HUDEP-2 (cell line): ENCODE data around the gene GRAP2.
A peak's percentile ranks its signal among the peaks of the same experiment; 100 is the strongest.
"Not testable (repeated sequence)": the region's sequence is repeated elsewhere in the genome, so short reads cannot be mapped to it uniquely, and the experiment has no call there.

Source experiments
- DNase-seq, 76 experiments: peaks; one replicate each; lab custom pipeline; 2025; ENCODE audit not compliant: unreplicated experiment in 76 of 76; lab: John Stamatoyannopoulos, UW

GRAP2 gene

DNA sequence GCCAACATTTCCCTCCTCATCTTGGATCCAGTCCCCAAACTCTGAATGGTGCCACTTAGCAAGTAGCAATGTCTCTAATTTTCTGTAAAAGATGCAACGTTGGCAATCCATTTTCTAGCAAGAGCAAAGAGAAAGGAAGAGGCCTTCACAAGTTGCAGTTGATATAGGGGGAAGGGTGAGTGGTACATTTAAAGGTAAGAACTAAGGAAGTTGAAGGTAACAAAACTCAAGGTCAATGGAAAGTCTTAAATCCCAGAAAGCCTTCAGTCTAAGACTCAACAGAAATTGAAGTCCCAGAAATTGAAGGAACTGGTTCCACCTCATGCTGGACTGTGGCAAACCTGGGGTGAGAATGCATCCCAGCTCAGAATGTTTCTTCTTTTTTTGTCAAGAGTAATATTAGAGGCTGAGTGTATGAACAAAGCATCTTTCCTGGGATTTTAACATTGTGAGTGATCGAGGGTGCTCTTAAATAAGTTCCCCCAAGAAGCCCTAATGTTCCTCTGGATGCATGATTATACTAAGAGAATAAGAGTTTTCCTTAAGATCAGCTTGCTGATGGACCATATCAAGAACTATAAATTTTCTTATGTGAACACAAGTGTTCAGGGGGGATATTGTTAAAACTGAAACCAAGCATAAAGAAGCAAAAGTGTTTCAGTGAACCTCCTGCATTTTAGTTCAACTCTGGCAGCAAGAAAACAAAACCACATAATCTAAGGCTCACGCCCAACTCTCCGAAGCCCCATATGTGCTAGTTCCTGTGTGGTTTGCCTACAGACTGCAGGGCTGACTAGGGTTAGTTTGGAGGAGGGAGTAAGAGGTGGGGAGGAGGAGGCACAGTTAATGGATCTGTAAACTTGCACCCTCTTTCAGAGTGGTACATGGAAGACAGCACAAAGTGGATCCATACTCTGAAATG is at the start of gene GRAP2:
TSS of gene GRAP2 (plus strand) at position 779 of the 922 bp plus-strand sequence. CDS start 46,023 bp downstream, outside the sequence.
- peak in 13 of 76 experiments; percentile 6 to 42 (median 19) for DNase-seq

DNA sequence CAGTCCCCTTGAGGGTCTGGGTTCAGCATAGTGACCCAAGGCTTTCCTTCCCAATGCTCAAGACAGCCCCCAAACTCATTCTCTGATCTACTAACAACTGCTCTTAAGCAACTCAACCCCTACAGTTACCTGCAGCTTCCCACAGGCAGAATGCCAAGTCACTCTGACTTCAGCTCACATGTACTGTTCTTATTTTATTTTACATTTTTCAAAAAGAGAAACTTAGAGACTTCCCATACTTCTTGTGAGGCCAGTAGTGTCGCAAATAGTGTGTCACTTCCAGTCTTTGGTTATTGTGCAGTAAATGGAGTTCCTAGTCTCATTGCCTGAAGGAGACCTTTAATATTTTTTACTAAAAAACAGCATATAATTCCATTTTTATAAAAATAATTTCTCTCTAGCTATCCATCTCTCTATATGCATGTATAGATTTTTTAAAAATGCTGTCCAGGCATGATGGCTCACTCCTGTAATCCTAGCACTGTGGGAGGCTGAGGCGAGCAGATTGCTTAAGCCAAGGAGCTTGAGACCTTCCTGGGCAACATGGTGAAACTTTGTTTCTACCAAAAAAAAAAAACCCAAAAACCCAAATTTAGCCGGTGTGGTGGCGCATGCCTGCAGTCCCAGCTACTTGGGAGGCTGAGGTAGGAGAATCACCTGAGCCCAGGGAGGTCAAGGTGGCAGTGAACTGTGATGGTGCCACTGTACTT is 49.1 kb upstream of the GRAP2 start:
- no peak for DNase-seq

DNA sequence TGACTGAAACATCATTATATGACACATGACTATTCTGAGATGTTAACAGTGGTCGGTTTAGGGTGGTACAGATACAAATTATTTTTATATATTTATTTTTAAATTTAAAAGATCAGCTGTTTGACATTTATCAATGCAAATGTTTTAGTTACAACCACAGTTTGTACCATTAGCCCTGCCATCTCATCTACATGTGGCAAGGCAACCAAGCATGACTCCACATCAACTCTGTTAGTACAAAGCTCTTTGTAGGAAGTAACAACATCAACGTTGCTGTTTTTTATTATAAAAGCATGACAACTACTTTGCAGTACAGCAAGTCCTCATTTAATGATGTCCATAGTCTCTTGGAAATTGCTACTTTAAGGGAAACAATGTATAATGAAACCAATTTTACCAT is 48.1 kb upstream of the GRAP2 start:
- no peak for DNase-seq

DNA sequence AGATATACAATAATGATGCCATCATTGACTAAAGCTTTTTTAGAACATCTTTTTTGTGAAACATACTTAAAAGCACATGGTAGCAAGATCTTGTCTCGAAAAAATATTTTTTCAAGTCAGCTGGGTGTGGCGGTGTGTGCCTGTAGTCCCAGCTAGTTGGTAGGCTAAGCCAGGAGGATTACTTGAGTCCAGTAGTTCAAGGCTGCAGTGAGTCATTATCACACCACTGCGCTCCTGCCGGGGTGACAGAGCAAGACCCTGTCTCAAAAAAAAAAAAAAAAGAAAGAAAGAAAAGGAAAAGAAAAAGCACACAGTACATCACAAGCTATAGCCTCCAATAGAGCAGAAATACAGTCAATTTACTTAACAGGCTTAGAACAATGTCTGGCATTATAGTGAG is 44.3 kb upstream of the GRAP2 start:
- DNase-seq, result peak in 1 of 76 experiments; percentile 9

DNA sequence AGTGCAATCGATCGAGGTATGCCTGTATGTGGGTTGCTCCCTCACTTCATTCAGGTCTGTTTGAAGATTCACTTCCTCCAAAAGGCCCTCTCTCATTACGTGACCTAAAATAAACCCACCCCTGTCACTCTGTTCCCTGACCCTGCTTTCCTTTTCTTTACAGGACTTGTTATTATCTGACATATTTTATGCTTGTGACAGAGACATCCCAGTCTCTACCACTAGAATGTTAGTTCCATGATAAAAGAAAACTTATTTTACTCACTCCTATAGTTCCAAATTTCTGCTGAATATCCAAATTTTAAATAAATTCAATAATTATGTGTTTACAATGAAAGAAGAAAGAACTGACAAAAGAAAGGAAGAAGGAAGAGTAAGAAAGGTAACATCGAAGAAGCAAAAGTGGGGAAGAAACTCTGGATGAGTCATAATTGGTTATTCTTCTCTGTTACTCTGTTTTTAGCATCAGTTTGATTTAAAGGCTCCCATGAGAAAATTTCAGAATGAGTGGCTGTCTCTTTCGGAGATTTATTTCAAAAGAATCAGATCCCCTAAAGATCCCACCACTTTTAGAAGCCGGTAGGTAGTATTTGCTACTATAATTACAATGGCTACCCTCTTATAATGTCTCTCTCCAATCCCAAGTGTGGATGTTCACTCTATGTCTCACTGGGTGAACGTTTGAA is 40.8 kb upstream of the GRAP2 start:
- DNase-seq, result no peak

DNA sequence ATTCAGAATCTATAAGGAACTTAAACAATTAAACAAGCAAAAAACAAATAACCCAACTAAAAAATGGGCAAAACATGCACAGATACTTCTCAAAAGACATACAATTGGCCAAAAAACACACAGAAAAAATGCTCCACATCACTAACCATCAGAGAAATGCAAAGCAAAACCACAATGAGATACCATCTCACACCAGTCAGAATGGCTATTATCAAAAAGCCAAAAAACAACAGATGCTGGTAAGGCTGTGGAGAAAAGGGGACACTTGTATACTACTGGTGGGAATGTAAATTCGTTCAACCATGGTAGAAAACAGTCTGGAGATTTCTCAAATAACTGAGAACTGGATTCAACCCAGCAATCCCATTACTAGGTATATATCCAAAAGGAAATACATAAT is 32.1 kb upstream of the GRAP2 start:
- peak in 1 of 76 experiments; percentile 3 for DNase-seq

DNA sequence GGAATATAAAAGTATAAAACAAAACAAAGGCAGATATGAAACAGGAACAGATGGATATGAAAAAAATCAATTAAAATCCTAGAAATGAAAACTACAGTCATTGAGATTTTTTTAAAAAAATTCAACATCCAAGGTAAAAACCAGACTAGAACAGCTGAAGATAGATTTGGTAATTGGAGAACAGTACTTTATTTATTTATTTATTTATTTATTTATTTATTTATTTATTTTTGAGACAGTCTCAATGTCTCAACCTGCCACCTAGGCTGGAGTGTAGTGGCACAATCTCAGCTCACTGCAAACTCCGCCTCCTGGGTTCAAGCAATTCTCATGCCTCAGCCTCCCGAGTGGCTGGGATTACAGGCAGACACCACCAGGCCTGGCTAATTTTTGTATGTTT is 31.1 kb upstream of the GRAP2 start:
- DNase-seq, result not testable (repeated sequence)

DNA sequence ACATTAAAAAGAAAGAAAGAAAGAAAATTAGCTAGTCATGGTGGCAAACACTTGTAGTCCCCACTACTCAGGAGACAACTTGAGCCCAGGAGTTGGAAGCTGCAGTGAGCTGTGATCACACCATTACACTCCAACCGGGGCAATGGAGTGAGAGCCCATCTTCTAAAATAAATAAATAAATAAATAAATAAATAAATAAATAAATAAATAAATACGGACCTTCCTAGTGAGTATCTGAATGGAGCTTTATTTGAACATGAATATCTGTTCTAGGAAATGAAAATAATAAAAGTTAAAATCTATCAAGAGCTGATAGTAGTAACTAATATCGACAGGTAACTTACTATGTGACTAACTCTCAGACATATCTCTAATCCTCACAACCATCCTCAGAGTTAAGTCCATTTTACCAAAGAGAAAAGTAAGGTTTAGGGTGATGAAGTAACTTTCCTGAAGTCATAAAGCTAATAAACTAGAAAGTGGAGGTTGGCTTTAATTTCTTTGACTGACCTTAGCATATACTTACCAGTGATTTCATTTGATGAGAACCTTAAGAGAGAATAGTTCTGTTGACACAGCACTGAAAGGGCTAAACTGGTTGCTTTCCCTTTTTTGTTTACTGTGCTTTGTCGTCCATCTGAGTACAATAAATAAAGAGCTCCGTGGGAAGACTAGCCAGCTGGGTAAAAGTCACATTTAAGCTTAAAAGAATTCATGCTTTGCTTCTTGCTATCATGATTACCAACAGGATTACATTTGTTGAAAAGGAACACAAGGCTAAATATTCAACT is 29.7 kb upstream of the GRAP2 start:
- no peak for DNase-seq

DNA sequence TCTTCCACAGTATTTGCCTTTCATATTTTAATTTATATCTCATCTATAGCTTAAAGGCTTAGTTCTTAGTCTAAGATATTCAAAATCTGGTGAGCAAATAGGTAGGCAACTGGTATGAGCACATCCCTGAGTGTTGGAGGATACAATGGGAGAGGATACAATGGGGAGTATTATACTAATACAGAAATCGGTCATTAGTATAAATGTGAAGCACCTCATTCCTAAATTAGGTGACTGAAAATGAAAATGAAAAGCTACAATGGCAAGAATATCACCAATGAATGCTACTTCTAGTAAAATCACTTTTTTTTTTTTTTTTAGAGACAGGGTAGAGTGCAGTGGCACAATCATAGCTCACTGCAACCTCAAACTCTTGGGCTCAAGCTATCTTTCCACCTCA is 28.3 kb upstream of the GRAP2 start:
- DNase-seq, result no peak

DNA sequence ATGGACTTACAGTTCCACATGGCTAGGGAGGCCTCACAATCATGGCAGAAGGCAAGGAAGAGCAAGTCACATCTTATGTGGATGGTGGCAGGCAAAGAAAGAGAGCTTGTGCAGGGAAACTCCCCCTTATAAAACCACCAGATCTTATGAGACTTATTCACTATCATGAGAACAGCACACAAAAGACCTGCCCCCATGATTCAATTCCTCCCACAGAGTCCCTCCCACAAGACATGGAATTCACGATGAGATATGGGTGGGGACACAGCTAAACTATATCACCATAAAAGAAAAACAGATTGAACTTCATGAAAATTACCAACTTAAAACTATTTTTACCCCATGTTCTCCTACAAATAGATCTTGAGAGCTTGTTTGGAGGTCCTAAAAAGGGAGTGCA is 26.9 kb upstream of the GRAP2 start:
- peak in 4 of 76 experiments; percentile 9 to 29 (median 15) for DNase-seq

DNA sequence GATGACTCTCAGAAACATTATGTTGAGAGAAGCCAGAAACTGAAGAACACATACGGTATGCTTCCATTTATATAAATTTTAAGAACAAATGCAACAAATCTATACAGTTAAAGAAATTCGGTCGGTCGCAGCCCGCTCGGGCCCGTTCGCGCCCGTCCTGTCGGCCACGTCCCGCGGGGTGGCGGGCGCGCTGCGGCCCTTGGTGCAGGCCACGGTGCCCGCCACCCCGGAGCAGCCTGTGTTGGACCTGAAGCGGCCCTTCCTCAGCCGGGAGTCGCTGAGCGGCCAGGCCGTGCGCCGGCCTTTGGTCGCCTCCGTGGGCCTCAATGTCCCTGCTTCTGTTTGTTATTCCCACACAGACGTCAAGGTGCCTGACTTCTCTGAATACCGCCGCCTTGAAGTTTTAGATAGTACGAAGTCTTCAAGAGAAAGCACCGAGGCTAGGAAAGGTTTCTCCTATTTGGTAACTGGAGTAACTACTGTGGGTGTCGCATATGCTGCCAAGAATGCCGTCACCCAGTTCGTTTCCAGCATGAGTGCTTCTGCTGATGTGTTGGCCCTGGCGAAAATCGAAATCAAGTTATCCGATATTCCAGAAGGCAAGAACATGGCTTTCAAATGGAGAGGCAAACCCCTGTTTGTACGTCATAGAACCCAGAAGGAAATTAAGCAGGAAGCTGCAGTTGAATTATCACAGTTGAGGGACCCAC is 25.6 kb upstream of the GRAP2 start:
- not testable (repeated sequence) for DNase-seq

DNA sequence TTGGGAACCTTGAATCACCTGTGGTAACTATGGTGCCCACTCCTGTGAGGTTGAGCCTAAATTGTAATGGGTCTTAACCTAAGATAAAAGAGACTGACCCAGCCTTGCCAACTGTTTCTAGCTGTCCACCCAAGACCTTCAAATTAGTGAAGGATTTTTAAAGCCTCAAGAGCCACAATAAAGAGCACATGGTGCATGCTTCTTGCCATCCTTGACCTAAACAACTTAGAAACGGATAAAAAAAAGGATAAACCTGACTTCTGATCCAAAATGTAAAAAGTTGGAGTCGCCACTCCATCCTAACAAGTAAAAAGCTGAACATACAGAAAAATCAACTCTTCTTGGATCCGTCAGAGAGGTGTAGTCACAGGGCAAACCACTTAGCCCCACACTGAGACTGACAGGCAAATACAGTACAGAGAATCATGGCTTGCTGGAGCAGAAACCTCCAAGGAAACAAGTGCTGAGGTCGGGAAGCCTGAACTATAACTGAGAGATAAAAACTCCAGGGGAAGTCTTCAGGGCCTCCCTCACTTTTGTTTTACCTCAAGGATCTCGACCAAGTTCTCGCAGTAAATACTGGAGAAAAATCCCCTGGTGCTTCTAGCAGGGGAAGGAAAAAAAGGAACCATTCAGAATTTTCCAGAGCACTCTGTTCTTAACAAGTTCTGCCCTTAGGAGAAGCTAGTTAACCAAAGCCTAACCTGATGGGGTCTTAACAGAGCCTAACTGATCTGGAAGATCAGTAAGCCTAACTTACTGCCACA is 23.6 kb upstream of the GRAP2 start:
- no peak for DNase-seq

DNA sequence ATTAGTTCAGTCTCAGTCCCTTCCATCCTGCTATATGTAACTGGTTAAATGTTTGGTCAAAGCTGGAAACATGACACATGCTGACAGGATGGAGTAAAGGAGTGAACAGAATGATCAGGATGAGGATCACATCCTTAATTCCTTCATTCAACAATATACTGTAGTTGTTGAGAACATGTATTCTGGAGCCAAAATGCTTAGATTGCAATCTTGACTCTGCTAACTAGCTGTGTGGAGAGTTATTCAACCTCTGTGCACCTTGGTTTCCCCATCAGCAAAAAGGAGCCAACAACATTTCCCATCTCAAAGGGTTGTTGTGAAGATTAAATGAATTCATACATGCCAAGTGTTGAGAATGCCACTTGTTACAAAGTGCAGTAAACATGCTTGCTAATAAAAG is 20.2 kb upstream of the GRAP2 start:
- DNase-seq, result no peak

DNA sequence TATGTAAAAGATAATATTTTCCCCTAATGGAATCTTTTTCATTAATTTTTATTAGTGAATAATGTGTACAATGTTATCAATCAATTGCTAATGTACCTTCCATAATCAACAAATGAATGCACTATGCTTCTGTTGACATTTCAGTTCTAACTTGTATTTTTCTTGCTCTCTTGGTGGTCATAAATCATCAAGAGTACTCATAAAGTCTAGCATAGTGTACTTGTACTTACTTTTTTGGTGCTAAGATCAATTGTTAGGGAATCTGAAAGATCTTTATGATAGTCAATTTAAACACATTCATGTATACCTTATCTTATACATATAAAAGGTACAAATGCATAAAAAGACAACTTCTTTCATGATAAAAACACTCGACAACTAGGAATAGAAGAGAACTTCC is 17.8 kb upstream of the GRAP2 start:
- DNase-seq, result no peak

DNA sequence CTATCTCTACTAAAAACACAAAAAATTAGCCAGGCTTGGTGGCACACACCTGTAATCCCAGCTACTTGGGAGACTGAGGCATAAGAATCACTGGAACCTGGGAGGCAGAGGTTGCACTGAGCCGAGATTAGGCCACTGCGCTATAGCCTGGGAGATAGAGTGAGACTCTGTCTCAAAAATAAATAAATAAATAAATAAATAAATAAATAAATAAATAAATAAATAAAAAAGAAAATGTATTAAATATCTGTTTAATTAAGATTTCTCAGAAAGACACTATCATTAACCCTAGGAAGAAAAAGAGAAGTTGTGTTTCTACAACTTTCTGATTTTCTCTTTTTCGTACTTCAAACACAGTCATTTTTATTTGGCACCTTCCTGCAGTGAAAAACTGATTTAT is 11.0 kb upstream of the GRAP2 start:
- not testable (repeated sequence) for DNase-seq

DNA sequence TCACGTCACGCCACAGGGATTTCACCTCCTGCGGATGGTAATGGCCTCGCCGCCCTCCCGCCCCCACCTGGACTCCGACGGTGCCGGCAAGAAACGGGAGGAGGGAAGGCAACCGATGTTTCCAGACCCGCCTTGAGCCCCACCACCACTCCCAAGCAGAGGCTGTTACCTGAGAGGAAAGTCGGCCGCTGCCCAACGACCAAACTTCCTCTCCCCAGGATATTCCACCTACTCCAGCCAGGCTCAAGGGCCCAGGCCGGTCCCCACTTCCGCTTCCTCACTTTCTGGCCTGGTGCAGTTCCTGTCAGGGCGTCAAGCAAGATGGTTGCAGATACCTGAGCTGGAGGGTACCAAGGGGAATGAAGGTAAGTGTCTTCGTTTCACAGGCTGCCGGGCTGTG is 7.4 kb upstream of the GRAP2 start, which contains the start of gene ENTHD1:
TSS of gene ENTHD1 (minus strand) at position 235 of the 400 bp plus-strand sequence. CDS start 6,012 bp downstream, outside the sequence.
- no peak for DNase-seq

DNA sequence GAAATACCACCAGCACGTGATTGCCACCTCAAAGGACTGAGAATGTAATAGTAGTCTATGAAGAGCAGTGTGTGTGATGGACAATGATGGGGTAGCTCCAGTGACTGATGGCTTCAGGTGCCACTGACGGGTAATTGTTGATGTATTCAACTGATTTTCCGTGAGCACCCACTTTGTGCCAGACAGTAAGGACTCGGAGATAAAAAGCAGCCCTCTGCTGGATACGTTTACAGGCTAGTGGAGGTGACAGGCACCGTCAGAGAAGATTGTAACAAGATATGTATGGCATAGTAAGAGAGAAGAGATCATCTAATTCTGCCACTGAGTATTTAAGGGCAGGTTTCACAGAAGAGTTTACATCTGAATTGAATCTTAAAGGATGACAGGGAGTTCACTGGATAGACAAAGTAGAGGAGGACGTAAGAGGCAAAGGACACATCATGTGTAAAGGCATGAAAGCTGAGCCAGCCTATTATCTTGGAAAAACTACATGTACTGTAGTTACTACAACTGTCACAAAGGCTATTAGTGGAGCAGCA is 6.3 kb upstream of the GRAP2 start:
- no peak for DNase-seq

DNA sequence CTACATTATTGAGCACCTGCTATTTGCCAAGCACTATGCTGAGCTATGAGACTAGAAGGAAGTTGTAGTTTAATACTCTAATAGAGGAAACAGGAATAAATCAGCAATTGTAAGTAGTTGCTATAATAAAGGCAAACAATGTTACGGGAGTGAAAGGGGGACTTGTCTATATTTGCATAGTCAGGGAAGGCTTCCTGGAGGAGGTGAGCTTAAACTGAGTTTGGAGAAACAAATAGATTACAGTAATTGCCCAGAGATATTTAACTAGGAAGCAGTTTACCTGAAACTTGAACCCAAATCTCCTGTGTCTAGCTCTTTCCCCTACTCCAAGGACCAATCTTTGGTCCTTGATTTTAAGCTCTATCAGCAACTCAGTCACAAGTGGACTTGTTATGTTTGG is 5.2 kb upstream of the GRAP2 start:
- DNase-seq, result no peak
